NCI-H748 treated with DMSO at 0.1 percent for 48 hours (cell line): ENCODE data around the gene LMO7.
"Not testable (repeated sequence)": the region's sequence is repeated elsewhere in the genome, so short reads cannot be mapped to it uniquely, and the experiment has no call there.

Experiments
- DNase-seq: peaks from one replicate; lab custom pipeline; 2025; lab: John Stamatoyannopoulos, UW

Gene LMO7

DNA sequence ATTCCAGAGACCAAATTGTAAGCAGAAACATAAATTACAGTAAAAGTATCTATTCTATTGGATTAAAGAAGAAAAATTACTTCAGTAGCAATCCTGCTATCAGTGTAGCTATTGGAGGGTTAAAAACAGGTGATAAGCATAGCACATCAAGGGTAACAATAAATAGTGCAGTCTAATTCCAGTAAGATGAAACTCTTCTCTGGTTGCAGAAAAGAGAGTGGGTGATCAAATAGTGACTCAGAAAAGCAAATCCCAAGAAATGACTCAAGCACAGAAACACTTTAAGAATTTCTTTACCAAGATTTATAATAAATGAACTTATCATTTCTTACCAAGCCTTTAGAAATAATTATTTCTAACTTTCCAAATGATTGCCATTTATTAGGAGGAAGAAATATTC is 135.7 kb downstream of the LMO7 start:
- DNase-seq, result no peak

DNA sequence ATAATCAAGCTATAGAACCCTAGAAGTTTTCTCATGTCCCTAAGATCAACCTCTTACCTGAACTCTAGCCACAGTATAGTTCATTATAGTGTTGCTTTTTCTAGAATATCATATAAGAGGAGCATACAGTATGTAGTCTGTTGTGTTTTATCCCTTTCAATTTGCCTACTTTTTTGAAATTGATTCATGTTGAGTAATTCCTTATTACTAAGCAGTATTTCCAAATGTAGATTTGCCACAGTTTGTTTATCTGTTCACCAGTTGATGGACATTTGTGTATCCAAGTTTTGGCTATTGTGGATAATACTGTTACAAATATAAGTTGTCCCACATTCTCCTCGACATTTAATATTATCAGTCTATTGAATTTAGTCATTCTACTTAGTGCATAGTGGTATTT is 138.0 kb downstream of the LMO7 start:
- DNase-seq, result no peak

- DNase-seq, result no peak
These were observed 140.4 kb downstream of the LMO7 start for GRCh38 chr13:75776550-75776949.

- DNase-seq, result no peak
These were observed 143.3 kb downstream of the LMO7 start for GRCh38 chr13:75779393-75779792.

DNA sequence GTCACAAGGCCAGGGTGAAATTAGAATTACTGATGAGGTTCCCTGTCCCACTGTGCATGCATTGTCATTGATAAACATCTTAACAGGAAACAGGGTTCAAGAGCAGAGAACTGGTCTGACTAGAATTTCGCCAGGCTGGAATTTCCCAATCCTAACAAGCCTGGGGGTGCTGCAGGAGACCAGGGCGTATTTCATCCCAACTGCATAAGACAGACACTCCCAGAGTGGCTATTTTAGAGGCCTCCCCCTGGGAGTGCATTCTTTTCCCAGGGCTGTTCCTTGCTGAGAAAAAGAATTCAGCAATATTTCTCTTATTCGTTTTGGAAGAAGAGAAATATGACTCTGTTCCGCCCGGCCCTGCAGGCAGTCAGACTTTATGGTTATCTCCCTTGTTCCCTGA is 144.0 kb downstream of the LMO7 start:
- not testable (repeated sequence) for DNase-seq

GRCh38 chr13:75782985-75783384 is 146.9 kb downstream of the LMO7 start:
- no peak for DNase-seq

- DNase-seq, result no peak
These were observed 147.9 kb downstream of the LMO7 start for GRCh38 chr13:75784003-75784402.

DNA sequence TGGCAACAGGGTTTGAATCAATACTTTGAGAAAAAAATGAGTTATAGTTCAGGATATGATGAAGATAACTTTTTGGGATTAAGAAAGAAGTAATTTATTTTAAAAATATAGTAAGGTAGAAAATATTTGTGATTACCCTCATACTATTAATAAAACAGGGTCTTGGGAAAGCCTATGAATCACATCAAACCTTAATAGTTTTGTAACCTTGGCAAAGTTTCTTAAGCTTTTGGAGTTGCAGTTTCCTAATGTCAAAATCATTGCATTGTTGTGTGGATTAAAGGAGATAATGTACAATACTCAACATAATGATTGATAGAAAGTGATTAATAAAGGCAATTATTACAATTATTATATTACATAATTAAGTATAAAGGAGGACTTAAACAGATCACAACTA is 149.0 kb downstream of the LMO7 start:
- DNase-seq, result no peak

DNA sequence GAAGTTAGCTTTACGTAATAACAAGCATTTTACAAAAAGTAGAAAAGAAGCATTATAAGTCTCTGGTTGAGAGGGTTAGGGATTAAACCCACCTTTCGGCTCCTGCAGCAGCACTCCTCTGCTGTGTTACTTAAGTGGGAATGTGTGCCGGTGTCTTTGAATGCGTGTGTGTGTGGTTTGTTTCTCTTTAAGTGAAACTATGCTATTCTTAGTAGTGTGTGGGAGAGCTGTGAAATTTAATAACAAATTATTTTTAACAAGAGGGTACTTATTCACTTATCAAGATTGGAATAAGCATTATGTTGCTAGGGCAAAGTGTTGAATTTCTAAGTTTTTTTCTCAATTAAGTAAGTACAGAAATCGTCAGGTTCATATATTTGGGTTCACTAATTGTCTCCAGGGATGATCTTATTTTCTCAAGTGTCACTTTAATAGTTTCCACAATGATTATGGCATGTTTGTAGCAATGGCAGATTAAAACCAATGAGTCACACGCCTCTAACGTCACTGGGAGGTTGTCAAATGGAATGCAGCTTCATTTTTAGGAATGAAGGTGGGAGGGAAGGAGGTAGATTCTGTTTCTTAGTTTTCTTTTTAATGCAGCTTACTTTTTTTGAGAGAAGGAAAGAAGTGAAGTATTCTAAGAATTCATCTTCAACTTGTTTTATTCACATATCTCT is 151.3 kb downstream of the LMO7 start:
- no peak for DNase-seq

DNA sequence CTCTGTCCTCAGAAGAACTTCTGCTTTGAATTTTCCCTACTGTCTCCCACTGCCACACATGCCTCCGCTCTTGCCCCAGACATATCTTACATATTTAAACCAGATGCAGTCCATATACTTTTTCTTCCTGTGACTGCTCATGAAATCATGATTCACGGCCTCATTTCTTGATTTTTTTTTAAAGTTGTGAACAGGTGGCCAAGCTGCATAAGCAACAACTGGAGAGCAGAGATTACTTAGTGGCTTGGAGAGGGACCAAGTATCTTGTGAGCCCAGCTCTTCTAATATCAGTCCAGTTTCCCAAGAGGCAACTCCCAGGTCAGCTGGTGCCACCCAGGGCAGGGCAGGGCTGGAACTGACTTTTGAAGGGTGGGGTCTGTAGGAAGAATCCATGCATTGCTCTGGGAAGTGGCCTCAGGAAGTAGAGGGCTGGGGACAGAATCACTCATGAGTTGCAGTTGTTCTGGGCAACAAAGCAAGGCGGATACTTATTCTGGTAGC is 152.4 kb downstream of the LMO7 start:
- no peak for DNase-seq

GRCh38 chr13:75789451-75790197 is 153.5 kb downstream of the LMO7 start:
- no peak for DNase-seq

DNA sequence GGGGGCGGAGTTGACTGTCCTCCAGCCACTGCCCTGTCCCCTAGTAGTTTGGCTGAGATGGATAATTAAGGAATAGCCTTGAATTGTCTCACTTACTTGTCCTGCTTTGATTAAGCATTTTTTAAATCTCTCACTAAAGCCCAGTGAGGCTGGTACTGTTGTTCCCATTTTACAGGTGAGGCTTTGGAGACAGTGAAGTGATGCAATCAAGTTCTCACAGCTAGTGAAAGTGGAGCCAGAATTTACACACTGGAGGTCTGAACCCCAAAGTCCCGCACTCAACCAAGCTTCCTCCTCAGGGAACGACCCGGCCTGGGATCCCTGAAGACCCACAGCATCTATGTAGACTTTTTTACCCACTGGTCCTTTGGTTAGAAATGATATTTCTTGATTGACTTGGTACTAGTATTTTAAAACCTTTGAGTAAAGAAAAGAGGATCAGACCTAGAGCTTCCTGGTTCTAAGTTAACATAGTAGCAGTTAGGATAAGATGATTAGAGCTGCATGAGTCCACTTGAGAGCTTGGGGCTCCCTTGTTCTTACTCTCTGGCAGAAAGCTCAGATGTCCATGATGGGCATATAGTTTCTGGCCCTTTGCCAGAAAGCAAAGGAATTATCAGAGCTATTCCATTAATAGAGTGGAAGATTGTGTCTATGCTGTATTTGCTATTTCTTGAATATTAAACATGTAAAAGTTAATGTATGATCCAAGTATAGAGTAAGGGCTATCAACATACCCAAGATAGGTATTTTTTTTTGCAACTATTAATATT is 154.3 kb downstream of the LMO7 start:
- DNase-seq, result no peak

DNA sequence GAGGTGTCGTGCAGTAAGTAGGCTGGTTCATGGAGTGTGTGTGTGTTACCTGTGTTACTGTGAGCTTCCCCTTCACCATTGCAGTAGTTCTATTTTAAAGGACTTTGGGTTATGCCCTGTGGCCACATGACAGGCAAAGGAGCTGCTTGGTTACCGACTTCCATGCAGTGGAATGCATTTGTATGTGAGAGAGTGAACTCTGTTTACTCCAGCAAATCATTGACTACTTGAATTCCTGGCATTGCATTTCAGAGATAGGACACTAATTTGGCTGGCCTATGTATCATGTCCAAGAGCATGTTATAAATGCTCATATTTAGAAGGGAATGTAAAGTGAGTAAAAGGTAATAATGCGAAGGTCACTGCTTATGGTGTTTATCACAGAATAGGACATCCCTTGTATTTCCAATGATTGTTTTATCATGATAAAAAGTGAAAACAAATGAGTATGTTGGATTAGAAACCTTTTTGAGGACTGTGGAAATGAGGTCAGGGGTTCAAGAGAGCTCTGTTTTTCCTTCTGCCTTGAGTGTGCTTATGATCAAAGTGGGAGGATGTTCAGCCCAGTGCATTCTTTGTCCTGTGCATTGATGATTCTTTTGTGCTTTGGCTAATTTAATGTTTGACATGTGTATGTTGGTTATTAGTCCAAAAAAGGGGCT is 156.5 kb downstream of the LMO7 start:
- DNase-seq, result no peak

DNA sequence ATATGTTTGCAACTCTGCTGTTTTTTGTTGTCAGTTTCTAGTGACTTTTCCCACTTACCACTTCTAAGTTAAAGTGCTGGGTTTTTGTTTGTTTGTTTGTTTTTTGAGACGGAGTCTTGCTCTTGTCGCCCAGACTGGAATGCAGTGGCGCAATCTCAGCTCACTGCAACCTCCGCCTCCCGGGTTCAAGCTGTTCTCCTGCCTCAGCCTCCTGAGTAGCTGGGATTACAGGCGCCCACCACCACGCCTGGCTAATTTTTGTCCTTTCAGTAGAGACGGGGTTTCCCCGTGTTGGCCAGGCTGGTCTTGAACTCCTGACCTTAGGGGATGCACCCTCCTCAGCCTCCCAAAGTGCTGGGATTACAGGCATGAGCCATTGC is 157.0 kb downstream of the LMO7 start:
- DNase-seq, result not testable (repeated sequence)

GRCh38 chr13:75794663-75795062 is 158.5 kb downstream of the LMO7 start:
- no peak for DNase-seq

DNA sequence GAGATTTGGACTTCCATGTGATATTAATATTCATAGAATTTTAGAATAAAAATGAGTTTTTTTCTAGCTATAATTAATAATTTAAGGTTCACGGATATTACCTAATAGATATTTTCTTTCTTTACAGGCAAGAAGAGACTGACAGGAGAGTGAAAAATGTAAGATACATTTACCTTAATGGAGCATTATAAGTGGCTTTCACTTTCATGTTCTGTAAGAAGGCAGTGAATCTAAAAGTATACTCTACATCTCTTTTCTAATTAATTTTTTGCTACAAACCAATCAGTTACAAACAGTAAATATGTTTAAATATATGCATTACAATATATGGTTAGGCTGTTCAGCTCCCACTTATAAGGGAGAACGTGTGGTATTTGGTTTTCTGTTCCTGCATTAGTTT is 159.1 kb downstream of the LMO7 start:
- no peak for DNase-seq

- DNase-seq, result no peak
These were observed 160.7 kb downstream of the LMO7 start for GRCh38 chr13:75796825-75797224.

DNA sequence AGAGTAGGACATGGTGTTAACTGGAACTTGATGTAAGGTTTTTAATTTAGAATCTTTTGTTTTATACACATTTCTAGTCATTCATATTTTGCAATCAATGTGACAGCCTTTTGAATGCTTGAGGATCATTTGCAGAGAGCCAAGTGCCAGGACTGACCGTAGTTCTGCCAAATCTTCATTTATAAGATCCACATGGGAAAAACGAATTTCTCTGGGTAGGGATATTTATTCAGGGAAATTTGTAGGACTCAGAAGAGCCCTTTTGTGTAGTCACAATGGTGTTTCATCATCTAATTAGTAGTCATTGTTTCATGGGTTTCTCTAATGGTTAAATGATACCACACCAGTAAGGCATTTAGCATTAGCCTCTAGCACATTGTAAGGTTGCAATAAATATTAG is 161.1 kb downstream of the LMO7 start:
- no peak for DNase-seq

DNA sequence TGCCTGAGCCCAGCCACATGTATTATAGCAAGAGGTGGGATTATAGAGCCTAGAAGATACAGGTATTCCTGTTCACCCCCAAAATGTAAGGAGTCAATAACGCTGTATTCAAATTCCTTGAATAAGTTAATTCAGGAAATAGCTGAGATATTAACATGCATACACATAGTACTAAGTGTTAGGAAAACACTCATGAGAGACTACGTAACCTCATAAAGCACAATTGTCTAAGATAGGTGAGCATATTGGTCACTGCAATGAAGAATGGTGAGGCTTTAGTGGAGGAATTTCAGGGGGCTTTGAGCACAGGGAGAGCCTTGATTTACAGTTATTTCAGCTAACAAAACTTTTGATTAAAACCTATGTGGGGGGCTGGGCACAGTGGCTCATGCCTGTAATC is 161.6 kb downstream of the LMO7 start:
- DNase-seq, result no peak

DNA sequence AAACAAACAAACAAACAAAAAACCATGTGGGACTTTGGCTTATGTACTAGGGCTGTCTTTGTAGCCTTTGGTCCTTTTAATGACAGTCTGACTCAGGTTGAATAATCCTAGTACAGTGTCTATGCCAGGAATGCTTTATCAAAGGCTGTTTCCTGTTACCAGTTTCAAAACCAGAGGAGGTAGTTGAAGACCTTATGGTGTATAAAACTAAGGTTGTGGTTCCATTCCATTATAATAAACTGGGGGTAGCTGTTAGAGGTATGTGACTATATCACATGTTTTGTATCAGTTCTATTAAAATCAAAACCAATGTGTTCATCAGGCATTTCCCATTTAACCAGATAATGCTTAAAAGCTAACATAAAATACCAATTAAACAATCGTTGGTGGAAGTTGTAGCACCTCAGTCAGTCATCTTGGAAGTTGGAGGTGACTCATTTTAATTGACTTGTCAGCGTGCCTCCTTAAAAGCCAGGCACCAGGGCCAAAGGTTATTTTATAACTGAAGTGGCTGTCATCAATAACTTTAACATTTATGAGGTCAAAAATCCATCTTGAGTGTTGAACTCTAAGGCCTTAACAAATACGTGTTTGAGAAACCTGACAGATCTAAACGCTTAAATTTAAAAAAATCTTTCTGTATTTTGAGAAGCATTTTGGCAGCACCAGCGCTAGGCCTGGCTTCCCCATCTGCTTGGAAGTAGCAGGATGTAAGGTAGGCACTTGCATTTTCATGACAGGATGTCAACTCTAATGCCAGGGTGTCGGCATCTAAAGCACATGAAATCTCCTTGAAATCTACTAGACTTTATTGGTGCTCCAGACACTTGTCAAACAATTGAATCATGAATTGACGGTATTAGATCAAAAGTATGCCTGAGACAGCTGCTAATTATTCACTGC is 162.5 kb downstream of the LMO7 start:
- no peak for DNase-seq

DNA sequence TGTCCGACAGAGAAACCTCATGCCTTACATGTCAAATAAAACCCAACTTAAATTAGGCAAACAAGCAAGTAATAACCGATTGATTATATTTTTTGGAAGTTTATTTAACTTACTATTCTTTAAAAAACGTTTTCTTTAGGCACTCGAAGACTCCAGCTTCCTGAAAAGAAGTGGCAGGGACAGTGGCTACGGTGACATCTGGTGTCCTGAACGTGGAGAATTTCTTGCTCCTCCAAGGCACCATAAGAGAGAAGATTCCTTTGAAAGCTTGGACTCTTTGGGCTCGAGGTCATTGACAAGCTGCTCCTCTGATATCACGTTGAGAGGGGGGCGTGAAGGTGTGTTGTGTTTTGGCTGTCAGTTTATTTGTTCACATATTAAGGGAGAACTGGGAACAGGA is 164.4 kb downstream of the LMO7 start:
- DNase-seq, result no peak
